Activated T-cell treated with anti-CD3 and anti-CD28 coated beads, Interleukin-2, amount 50 U/mL, for 48 hours (primary cell): Measurements from ENCODE around the gene SCYL2.
"Not testable (repeated sequence)": the region's sequence is repeated elsewhere in the genome, so short reads cannot be mapped to it uniquely, and the experiment has no call there.

Experiments
- DNase-seq, 2 experiments: peaks; one replicate each; pipeline ENCODE4 v3.0.0-alpha.2; 2020

Gene SCYL2, protein sequence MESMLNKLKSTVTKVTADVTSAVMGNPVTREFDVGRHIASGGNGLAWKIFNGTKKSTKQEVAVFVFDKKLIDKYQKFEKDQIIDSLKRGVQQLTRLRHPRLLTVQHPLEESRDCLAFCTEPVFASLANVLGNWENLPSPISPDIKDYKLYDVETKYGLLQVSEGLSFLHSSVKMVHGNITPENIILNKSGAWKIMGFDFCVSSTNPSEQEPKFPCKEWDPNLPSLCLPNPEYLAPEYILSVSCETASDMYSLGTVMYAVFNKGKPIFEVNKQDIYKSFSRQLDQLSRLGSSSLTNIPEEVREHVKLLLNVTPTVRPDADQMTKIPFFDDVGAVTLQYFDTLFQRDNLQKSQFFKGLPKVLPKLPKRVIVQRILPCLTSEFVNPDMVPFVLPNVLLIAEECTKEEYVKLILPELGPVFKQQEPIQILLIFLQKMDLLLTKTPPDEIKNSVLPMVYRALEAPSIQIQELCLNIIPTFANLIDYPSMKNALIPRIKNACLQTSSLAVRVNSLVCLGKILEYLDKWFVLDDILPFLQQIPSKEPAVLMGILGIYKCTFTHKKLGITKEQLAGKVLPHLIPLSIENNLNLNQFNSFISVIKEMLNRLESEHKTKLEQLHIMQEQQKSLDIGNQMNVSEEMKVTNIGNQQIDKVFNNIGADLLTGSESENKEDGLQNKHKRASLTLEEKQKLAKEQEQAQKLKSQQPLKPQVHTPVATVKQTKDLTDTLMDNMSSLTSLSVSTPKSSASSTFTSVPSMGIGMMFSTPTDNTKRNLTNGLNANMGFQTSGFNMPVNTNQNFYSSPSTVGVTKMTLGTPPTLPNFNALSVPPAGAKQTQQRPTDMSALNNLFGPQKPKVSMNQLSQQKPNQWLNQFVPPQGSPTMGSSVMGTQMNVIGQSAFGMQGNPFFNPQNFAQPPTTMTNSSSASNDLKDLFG

DNA sequence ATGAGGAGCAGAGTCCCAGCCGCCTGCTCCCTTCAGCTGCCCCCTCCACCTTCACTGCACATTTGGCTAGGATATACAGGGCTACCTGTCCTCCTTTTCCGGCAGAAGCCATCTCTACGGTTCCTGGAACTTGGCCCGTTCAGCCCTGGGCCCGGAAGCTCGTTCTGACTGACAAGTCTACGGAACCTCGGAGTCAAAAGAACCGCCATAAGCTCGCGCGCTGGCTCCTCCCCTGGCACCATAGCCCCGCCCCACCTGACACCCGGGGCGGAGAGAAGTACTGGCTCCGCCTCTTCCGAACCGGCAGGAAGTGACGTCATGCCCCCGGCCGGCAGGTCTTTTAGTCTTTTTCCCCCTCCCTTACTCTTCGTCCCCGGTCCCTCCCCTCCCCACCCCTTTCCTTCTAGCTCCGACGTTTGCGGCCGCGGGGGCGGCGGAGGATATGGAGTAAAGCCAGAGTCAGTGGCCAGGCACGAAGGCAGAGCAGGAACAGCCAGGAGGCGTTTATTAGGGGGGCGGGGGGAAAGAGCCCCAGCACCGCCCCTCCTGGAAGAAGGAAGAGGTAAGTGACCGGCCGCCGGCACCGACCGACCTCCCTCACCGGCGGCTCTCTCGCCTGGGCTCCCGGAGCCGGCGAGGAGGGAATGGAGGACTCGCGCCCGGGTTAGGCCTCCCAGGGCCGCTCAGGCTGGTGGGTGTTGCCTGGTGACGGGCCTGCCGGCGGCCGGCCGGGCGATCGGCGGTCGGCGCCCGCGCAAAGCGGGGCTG is at the start of gene SCYL2, which contains the start of gene DEPDC4:
SCYL2 (plus strand) TSS at position 343 of the 768 bp plus-strand sequence. CDS start 15,794 bp downstream, outside the sequence.
DEPDC4 (minus strand) TSS at position 245 of the 768 bp plus-strand sequence; CDS start at position 242, 3 bp downstream.
- peak; percentile 97 to 98 for DNase-seq

DNA sequence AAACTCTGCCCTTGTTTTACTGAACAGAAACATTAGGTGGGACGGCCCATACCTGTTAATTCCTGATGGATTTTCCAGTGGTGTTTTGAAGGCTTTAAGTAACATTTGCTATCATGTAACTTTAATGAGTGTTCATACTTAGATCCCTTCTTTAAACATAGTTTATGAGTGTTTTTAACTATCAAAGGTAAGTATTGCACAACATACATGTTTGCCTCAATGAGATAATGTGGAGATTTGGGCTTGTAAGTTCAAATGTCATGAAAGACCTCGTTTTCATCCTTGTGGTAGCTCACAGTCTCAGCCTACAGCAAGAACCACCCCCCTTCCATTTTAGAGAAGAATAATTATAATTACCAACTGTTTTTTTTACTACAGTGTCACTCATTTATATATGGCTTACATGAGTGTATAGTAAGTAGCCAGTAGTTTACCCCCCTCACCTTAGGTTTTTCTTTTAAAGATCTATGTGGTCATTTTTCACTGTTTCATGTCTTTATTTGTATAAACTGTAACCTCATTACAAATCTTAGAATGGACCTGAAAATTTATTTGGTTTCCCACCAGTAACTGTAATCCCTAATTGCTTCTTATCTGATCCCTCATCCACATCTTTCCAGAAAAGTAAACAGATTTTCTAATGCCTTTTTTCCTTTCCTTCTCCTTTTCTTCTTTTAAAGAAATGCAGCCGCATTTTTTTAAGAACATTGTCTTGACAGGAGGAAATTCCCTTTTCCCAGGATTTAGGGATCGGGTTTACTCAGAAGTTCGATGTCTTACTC is 47.5 kb upstream of the SCYL2 start:
- no peak for DNase-seq

DNA sequence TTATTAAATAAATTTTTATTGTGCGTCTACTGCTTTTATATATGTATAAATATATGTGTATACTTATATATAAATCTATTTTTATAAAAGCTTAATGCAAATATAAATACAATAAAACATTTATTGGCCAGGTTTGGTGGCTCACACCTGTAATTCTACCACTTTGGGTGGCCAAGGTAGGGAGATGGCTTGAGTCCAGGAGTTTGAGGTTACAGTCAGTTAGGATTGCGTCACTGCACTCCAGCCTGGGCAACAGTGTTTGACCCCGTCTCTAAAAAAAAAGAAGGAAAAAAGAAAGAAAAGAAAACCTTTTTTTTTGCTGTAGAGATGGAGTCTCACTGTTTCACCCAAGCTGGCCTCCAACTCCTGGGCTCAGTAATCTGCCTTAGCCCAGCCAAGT is 45.5 kb upstream of the SCYL2 start:
- DNase-seq: no peak

DNA sequence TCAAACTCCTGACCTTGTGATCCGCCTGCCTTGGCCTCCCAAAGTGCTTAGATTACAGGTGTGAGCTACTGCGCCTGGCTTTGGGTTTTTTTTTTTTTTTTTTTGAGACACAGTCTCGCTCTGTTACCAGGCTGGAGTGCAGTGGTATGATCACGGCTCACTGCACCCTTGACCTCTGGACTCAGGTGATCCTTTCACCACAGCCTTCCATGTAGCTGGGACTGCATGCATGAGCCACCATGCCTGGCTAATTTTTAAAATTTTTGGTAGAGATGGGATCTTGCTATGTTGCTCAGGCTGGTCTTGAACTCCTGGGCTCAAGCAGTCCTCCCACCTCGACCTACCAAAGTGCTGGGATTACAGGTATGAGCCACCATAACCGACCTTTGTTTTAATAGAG is 44.8 kb upstream of the SCYL2 start:
- DNase-seq: not testable (repeated sequence)

DNA sequence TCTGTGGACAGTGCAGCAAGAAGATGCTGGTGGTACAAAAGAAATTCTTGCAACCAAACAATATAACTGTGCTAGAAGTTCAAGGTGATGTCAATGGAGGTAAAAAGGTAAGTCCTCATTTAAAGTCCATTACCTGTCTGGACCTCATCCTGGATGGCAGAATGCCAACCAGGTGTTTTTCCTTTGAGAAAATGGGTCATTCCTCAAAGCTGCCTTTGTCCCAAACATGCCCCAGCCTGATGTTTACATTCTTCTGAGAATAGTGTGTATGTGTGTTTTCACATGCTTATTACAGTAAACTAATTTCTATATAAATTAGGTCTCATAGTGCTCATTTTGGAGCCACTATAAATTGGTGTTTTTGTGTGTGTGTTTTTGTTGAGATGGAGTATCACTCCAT is 41.5 kb upstream of the SCYL2 start:
- no peak for DNase-seq

DNA sequence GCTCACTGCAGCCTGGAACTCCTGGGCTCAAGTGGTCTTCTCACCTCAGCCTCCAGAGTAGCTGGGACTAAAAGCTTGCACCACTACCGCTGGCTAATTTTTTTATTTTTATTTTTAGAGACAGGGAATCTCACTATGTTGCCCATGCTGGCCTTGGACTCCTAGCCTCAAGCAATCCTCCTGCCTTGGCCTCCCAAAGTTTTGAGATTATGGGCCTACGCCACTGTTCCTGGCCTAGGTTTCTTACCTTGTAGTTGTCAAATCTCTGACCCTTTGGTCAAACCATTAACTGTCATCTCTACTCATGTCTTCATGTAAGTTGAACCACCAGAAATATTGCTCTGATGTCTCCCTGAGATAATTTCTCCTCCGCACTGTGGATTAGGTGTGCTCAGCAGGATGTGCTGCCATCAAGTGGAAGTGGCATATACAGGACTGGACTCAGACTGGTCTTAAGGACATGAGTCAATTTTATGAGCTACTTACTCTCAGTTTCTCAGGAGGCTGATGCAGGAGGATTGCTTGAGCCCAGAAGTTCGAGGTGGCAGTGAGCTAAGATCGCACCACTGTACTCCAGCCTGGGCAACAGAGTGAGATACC is 37.8 kb upstream of the SCYL2 start:
- no peak for DNase-seq

DNA sequence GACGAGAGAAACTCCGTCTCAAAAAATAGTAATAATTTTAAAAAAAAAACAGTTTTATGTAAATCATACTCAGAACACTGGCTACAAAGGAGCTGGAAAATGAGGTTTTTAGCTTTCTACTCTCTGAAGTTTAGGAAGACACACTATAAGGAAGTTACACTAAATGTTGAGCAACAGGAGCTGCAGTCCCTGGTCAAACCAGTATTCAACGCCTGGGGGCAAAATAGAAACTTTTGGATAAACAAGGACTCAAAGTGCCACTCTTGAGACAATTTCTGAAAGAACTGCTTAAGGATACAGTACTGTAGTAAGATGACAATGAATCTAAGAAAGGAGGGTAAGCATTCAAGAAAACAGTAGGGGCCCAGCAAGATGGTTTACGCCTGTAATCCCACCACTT is 37.1 kb upstream of the SCYL2 start:
- no peak for DNase-seq

DNA sequence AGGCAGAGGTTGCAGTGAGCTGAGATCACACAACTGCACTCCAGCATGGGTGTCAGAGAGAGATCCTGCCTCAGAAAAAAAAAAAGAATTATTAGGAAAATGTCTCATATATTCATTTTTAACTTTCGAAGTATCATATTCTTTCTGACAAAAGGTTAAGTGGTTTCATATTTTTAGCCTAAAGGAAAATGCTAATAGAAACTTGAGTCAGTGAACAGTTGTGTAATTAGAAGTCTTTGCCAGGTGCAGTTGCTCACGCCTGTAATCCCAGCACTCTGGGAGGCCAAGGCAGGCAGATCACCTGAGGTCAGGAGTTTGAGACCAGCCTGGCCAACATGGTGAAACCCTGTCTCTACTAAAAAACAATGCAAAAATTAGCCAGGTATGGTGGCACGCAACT is 35.1 kb upstream of the SCYL2 start:
- not testable (repeated sequence) for DNase-seq

DNA sequence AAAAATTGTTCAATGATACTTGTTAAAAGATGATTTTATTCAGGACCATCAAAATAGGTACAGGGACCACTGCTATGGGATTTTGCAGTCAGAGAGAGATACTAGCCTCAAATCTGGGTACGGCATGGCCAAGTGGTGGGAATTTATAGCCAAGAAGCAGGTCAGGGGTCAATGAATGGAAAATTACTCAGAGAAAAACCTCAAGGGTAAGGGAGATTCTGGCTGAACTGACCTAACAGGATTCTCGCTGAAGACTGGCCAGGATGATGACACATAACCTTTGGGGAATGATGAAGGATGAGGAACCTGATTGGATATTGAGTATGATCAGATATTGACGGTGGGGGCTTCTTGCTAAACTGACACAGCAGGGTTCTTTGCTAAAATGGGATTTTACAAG is 32.8 kb upstream of the SCYL2 start:
- no peak for DNase-seq

DNA sequence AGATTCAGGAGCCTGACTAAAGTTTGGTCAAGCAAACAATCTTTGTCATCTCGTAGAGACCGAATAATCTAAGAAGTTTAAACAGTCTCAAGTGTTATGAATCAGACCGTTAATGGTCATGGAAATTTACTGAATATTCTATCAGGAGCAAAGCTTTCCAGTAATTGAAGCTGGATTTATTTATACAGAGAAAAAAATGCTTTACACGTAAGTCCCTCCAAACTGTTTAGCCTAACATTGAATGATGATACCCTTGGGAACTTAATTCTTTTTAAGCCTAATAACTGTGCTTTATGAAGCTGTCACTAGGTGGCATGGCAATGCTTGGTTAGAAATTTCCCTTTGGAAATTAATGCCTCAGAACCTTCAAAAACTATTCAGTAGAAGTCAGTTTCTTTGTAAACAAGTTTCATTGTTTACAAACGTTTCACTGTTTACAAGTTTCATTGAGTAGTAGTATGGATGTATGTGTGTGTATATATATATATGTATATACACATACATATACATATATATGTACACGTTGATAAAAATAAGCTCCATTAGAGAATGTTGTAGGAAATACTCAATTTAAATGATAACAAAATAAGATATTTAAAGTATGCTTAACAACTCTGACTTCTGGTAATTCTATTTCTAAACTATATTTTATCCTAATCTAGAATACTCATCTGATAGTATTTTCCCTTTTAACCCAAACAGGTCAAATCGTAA is 32.2 kb upstream of the SCYL2 start:
- no peak for DNase-seq

DNA sequence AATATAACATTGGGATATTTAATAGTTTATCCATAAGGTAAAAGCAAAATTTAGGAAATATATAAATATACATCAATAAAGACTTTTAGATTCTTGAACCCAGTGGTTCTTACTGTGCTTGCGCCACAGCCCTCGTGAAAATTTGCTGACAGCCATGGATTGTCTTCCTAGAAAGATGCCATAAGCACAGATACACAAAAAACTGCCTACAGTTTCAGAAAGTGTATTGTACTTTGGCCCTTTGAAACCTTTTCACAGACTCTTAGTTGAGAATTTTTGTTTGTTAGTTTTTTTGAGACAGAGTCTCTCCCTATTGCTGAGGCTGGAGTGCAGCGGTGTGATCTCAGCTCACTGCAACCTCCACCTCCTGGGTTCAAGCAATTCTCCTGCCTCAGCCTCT is 28.2 kb upstream of the SCYL2 start:
- DNase-seq: no peak

DNA sequence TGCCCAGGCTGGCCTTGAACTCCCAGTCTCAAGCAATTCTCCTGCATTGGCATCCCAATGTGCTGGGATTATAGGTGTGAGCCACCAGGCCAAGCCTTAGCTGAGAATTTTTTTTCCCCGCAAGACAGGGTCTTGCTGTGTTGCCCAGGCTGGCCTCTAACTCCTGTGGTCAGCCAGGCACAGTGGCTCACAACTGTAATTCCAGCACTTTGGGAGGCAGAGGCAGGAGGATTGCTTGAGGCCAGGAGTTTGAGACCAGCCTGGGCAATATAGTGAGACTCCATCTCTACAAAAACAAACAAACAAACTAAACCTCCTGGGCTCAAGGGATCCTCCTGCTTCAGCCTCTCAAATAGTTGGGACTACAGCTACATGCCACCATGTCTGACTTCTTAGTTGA is 27.4 kb upstream of the SCYL2 start:
- no peak for DNase-seq

DNA sequence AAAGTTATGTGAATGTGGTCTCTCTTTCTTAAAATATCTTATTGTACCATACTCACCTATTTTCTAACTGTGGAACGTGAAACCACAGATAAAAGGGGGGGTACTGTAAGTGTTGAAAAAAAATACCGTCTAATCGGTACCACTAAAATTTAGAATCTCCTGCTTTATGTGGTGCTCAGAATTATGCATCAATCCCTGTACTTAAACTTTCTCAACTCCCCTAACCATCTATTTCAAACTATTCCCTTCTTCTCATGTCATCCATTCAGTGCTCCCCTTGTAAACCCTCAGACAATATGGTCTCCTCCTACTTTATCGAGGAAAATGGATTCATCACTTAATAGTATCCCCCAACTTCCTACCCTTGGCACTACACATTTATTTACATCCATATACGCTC is 23.8 kb upstream of the SCYL2 start:
- DNase-seq: no peak

DNA sequence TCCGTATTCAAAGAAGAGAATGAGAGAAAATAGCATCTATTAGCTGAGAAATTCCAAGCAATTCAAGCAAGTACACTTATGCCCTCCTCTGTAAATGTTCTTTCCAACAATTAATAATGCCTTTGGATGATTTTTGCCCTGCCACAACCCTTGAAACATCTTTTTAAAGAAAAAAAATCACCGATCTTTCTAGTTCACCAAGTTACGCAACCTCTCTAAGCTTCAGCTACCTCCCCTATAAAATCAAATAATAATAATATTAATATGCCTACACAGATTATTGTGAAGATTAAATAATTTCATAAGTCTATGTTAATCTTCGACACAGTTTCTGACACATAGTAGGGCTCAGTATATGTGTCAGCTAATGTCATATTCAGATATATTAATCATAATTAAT is 19.2 kb upstream of the SCYL2 start:
- DNase-seq: no peak

DNA sequence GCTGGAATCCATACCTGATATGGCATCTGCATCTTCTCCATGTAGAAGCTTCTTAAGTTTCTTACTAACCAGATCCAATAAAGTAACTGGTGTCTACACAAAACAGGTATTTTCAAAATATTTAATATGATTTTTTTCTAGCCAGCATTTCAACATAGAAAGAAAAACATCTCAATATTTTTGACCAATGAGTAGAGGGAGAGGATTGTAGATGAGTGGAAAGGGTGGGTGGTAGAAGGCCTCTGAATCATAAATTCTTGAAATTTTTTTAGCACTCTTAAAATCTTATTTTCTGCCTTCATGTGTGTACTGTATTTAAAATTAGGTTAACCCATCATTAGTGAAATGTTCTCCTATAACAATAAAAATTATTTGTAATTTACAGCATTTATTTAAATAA is 18.1 kb upstream of the SCYL2 start:
- DNase-seq: no peak

DNA sequence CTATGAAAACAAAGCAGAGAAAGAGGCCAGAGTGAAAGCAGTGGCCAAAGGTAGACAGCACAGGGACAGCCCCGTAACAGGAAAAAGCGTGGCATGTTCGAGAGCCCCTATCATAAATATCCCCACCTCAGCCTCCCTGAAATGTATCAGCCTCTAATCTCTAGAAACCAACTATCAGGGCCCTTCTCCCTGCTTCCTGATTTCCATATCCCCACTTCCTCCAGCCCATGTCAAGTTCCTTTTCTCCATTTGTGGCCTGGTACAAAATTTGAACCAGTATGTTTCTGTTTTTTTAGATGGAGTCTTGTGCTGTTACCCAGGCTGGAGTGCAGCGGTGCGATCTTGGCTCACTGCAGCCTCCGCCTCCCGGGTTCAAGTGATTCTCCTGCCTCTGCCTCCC is 17.0 kb upstream of the SCYL2 start:
- no peak for DNase-seq

DNA sequence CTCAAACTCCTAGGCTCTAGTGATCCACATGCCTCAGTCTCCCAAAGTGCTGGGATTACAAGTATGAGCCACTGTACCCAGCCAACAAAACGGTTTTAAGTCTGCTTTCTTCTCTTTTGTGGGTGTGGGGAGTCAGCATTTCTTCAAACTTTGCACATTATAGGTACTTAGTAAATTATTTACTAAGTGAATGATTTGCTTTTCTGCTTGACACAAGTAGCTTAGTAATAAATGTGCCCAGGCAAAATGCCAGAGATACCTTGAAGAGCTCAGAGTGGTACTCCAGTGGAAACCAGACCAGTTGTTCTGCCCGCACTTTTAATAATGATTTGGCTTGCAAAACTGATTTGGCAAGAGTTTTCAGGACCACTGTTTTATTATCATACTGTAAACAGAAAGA is 15.1 kb upstream of the SCYL2 start:
- DNase-seq: no peak

DNA sequence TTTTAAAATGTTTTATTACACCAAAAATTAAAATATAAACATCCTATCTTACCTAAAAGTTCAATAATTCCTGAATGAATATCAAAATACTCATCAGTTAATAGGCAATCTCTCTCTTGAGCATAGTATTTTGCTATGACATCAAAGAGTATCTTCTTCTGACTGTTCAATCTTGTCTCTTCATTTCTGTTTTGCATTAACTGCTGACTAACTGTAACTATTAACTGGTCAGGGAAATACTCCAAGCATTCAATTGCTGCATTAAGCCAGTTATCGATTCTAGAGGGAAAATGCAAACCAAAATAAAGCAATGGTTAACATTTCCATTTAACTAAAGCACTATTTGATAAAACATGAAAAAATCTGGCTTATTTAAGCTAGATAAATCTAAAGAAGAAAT is 13.5 kb upstream of the SCYL2 start:
- DNase-seq: no peak

DNA sequence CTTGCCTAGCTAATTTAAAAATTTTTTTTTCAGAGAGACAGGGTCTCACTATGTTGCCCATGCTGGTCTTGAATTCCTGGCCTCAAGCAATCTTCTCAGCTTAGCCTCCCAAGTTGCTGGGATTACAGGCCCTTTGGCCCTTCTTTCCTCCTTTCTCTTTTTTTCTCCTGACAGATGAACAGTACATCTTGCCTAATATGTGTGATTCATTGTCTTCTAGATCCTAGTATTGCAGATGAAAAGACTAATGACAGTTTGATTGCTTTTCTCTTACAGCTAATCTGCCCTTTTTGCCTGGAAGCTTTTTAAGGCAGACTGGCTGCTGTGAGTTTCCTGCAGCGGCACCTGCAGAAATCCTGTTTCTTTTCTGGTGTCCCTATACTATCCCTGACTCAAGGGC is 12.1 kb upstream of the SCYL2 start:
- DNase-seq: no peak

DNA sequence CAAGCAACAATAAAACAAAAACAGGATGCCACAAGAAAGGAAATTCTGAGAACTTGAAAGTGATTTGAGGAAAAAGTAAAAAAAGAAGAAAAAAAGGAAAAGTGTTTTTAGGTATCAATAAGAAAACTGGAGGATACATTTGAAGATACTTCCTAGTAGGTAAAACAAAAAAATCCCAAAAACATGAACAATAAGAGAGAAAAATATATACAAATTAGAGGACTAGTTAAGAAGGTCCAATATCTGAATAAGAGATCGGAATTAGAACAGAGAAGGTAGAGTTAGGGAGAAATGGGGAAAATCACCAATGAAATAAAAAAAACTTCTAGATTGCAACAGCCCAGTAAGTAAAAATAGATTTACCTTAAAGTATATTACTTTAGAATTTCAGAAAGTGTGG is 8.8 kb upstream of the SCYL2 start:
- DNase-seq: no peak

DNA sequence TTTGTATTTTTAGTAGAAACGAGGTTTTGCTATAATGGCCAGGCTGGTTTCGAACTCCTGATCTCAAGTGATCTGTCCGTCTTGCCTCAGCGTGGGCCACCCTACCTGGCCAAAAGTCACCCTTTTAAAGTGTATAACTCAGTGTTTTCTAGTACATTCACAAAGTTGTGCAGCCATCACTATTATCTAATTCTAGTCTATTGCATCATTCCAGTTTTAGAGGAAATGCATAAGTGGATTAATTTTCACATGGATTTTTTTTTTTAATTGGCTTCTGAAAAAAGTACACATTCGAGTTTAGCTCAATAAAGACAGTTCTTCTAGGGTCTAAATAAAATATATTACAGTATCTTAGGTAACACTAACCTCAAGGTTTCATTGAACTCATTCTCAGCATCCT is 3.8 kb upstream of the SCYL2 start:
- DNase-seq: no peak
